ENCODE data around the gene FOXR1.

Gene FOXR1

GRCh38 chr11:118997627-118998387 lies 26.2 kb downstream of the FOXR1 start, which contains the start of gene CENATAC:
TSS of gene CENATAC (plus strand) at chr11:118998138. CDS start at chr11:118998198, 60 bp downstream.
- DNase-seq = peak; percentile 95 to 96
- TF ChIP-seq POLR2A (IDR thresholded peaks at IDR 0.05; ENCODE audit: low read length) = peak; percentile 90
- TF ChIP-seq GATA1 (IDR thresholded peaks at IDR 0.05; ENCODE audit: low read depth, low read length) = no peak

DNA sequence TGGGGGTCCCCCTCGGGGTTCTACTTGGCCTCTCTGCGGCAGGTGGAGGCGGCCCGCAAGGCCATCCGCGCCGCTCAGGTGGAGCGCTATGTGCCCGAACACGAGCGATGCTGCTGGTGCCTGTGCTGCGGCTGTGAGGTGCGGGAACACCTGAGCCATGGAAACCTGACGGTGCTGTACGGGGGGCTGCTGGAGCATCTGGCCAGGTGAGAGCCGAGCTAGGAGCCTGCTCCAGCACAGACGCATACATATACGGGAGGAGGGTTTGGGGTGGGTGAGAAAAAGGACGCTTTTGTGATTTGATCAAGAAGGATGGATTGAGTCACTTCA lies 26.8 kb downstream of the FOXR1 start:
- TF ChIP-seq POLR2A (IDR thresholded peaks at IDR 0.05; ENCODE audit: low read length) (no peak), GATA1 (IDR thresholded peaks at IDR 0.05; ENCODE audit: low read depth, low read length) (no peak)
- DNase-seq = no peak

- DNase-seq = peak in 1 of 2 experiments; percentile 43
- TF ChIP-seq POLR2A (IDR thresholded peaks at IDR 0.05; ENCODE audit: low read length) (no peak), GATA1 (IDR thresholded peaks at IDR 0.05; ENCODE audit: low read depth, low read length) (no peak)
These were observed 27.3 kb downstream of the FOXR1 start for GRCh38 chr11:118998822-118999221.

DNA sequence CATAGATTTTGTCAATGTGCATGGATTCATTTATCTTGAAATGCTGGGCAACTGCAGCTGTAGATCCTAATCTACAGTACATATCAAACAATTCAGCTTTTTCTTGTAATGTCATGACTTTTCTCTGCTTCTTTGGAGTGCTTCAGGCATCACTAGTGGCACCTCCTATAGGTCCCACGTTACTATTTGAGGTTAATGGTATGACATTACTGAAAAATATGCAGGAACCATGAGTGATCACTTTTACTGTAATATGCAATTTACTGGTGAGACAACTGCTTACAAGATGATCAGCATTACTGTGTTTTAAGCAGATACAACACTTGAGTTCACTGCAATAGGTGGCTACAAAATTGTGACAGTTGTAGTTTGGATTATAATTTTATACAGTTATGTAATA lies 29.3 kb downstream of the FOXR1 start:
- peak; percentile 38 to 51 for DNase-seq
- no peak for TF ChIP-seq POLR2A (IDR thresholded peaks at IDR 0.05; ENCODE audit: low read length)
- no peak for TF ChIP-seq GATA1 (IDR thresholded peaks at IDR 0.05; ENCODE audit: low read depth, low read length)

- TF ChIP-seq POLR2A (IDR thresholded peaks at IDR 0.05; ENCODE audit: low read length) = no peak
- no peak for TF ChIP-seq GATA1 (IDR thresholded peaks at IDR 0.05; ENCODE audit: low read depth, low read length)
- peak in 1 of 2 experiments; percentile 26 for DNase-seq
These were observed 35.1 kb downstream of the FOXR1 start for GRCh38 chr11:119006656-119007055.

- TF ChIP-seq GATA1 (IDR thresholded peaks at IDR 0.05; ENCODE audit: low read depth, low read length) (no peak), POLR2A (IDR thresholded peaks at IDR 0.05; ENCODE audit: low read length) (no peak)
- DNase-seq = no peak
These were observed 40.0 kb downstream of the FOXR1 start for GRCh38 chr11:119011476-119012053.

DNA sequence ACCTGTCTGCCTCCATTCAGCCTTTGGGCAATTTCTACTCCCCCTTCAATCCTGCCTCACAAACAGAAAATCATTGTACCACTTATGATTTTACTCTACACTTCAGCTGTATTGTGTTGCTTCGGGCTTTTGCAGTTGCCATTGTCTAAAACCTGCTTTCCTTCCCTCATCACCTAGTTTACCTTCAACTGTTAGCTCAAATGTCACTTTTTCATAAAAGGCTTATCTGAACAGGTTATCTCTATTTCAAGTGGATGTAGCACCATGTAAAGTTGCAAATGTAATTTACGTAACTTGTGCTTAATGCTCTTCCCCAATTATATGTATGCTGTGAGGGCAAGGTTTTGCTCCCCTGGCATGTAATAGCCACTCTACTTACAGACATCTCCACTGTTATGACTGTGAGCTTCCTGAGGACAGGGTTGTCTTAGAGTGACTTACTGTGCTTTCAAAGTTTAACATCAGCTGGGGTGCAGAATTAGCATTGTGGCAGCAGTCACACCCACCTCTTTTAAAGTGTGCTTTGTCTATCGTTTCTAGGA lies 41.1 kb downstream of the FOXR1 start:
- DNase-seq = no peak
- TF ChIP-seq GATA1 (IDR thresholded peaks at IDR 0.05; ENCODE audit: low read depth, low read length) (no peak), POLR2A (IDR thresholded peaks at IDR 0.05; ENCODE audit: low read length) (no peak)

DNA sequence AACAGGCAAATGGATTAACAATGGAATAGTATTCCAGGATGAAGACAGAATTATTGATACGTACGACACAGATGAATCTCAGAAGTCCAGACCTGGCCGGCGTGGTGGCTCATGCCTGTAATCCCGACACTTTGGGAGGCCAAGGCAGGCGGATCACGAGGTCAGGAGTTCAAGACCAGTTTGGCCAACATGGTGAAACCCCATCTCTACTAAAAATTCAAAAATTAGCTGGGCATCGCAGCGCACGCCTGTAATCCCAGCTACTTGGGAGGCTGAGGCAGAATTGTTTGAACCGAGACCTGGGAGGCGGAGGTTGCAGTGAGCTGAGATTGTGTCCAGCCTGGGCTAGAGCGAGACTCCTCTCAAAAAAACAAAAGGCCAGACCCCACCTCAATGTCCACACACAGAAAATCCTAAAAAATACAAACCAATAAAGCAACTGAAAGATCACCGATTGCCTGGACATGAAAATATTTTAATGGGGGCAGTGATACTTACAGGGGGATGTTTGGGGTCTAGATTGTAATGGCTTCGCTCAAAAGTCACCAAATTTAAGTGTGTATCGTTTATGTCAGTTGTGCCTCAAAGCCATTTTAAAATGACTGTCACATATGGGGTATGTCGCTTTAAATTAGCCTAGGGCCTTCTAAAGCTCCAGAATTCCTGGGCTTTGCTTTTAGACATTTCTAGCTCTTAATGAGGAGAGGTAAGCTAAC lies 42.8 kb downstream of the FOXR1 start:
- TF ChIP-seq GATA1 (IDR thresholded peaks at IDR 0.05; ENCODE audit: low read depth, low read length) = no peak
- TF ChIP-seq POLR2A (IDR thresholded peaks at IDR 0.05; ENCODE audit: low read length) = peak; percentile 41
- DNase-seq = no peak

GRCh38 chr11:119015054-119015611 lies 43.6 kb downstream of the FOXR1 start:
- no peak for DNase-seq
- TF ChIP-seq POLR2A (IDR thresholded peaks at IDR 0.05; ENCODE audit: low read length) (no peak), GATA1 (IDR thresholded peaks at IDR 0.05; ENCODE audit: low read depth, low read length) (no peak)

GRCh38 chr11:119016216-119017009 lies 44.9 kb downstream of the FOXR1 start:
- no peak for TF ChIP-seq POLR2A (IDR thresholded peaks at IDR 0.05; ENCODE audit: low read length)
- no peak for TF ChIP-seq GATA1 (IDR thresholded peaks at IDR 0.05; ENCODE audit: low read depth, low read length)
- DNase-seq = no peak

- DNase-seq = peak in 1 of 2 experiments; percentile 48
These were observed 45.8 kb downstream of the FOXR1 start for GRCh38 chr11:119017377-119017776.

GRCh38 chr11:119018074-119018938 lies 46.7 kb downstream of the FOXR1 start, which contains the start of the genes RPS25 and TRAPPC4:
TSS of gene RPS25 (minus strand) at chr11:119018343. CDS start at chr11:119018284, 59 bp downstream.
TSS of gene TRAPPC4 (plus strand) at chr11:119018766. CDS start at chr11:119018796, 30 bp downstream.
- no peak for TF ChIP-seq GATA1 (IDR thresholded peaks at IDR 0.05; ENCODE audit: low read depth, low read length)
- TF ChIP-seq POLR2A (IDR thresholded peaks at IDR 0.05; ENCODE audit: low read length) = peak; percentile 96
- DNase-seq = peak; percentile 97

Data from erythroblast (primary cell).